GM23338 (cell line): ENCODE results near the gene NLRP6. TPM values are rescaled to one million over a fixed set of nuclear protein-coding genes. Genes with fewer than 3 reads are reported as not detected.

ENCODE experiments used
- ATAC-seq: fragments of 200-7000 bp; cut with Tn5 transposase; 3 replicates; pipeline ENCODE4 v1.9.1; 2020
- DNase-seq: peaks from one replicate; pipeline ENCODE4 v3.0.0-alpha.2; 2015; ENCODE audit warnings: low spot score
- H2AFZ ChIP-seq: fragments of 200-600 bp; sonication (generic); 2 replicates; pipeline ENCODE4 v1.8.0; 2016; ENCODE audit warnings: antibody characterized with exemption, mild to moderate bottlenecking, moderate library complexity
- H3F3A ChIP-seq: fragments of 200-600 bp; sonication (generic); replicated peaks from 2 replicates; pipeline ENCODE4 v1.8.0; 2017; ENCODE audit warnings: antibody characterized with exemption, mixed run types, low read depth
- H3K27ac ChIP-seq: fragments of 200-600 bp; sonication (generic); 2 replicates; pipeline ENCODE4 v1.6.1; 2016; ENCODE audit warnings: low read depth
- H3K27me3 ChIP-seq: fragments of 200-600 bp; sonication (generic); 2 replicates; pipeline ENCODE4 v1.8.0; 2016; ENCODE audit warnings: mild to moderate bottlenecking, mixed run types, moderate library complexity; ENCODE audit not compliant: insufficient read depth
- H3K36me3 ChIP-seq: fragments of 200-600 bp; sonication (generic); 2 replicates; pipeline ENCODE4 v1.8.0; 2016; ENCODE audit warnings: mild to moderate bottlenecking; ENCODE audit not compliant: insufficient read depth
- H3K4me1 ChIP-seq: fragments of 200-600 bp; sonication (generic); 2 replicates; pipeline ENCODE4 v1.8.0; 2016; ENCODE audit warnings: mild to moderate bottlenecking, moderate library complexity; ENCODE audit not compliant: insufficient read depth
- H3K4me2 ChIP-seq: fragments of 200-600 bp; sonication (generic); 2 replicates; pipeline ENCODE4 v1.7.1; 2017; ENCODE audit warnings: mixed run types
- H3K4me3 ChIP-seq: fragments of 200-600 bp; sonication (generic); 2 replicates; pipeline ENCODE4 v1.6.1; 2016; ENCODE audit warnings: mixed run types
- H3K79me2 ChIP-seq: fragments of 200-600 bp; sonication (generic); replicated peaks from 2 replicates; pipeline ENCODE4 v1.8.0; 2017; ENCODE audit warnings: mild to moderate bottlenecking; ENCODE audit not compliant: insufficient read depth
- H3K9me2 ChIP-seq: fragments of 200-600 bp; sonication (generic); 2 replicates; pipeline ENCODE4 v1.8.0; 2017; ENCODE audit not compliant: insufficient read depth
- H4K20me1 ChIP-seq: fragments of 200-600 bp; sonication (generic); replicated peaks from 2 replicates; pipeline ENCODE4 v1.8.0; 2017; ENCODE audit warnings: mild to moderate bottlenecking; ENCODE audit not compliant: insufficient read depth
- H3K27ac Mint-ChIP-seq: 2 replicates; pipeline ENCODE4 v1.8.0; 2020; ENCODE audit warnings: inconsistent platforms, mild to moderate bottlenecking, moderate library complexity, mixed read lengths
- H3K27me3 Mint-ChIP-seq: 3 replicates; pipeline ENCODE4 v1.8.0; 2022; ENCODE audit warnings: low read depth, mild to moderate bottlenecking, moderate library complexity, mixed read lengths, inconsistent platforms; ENCODE audit not compliant: insufficient read depth, poor library complexity
- H3K36me3 Mint-ChIP-seq: 3 replicates; pipeline ENCODE4 v1.8.0; 2021; ENCODE audit warnings: low read depth, mild to moderate bottlenecking, inconsistent platforms, moderate library complexity, mixed read lengths
- H3K4me1 Mint-ChIP-seq: 3 replicates; pipeline ENCODE4 v1.8.0; 2020; ENCODE audit warnings: mild to moderate bottlenecking, inconsistent platforms, mixed read lengths
- H3K4me3 Mint-ChIP-seq: 3 replicates; pipeline ENCODE4 v1.8.0; 2021; ENCODE audit warnings: moderate library complexity, mild to moderate bottlenecking, inconsistent platforms, mixed read lengths
- H3K9me3 Mint-ChIP-seq: 3 replicates; pipeline ENCODE4 v1.8.0; 2020; ENCODE audit warnings: moderate library complexity, mild to moderate bottlenecking, inconsistent platforms, mixed read lengths
- CREB1 ChIP-seq: fragments of 250-450 bp; sonication (Bioruptor Pico); IDR thresholded peaks from 2 replicates; pipeline ENCODE4 v1.5.0; 2020; ENCODE audit warnings: low read depth, mild to moderate bottlenecking, moderate library complexity
- CTCF ChIP-seq, 2 experiments: fragments of 200-600 bp in 1 of 2; sonication (generic) in 1 of 2; conservative IDR thresholded peaks; 2 replicates each; pipeline versions ENCODE4 v1.5.1 to v1.6.1; 2016 to 2017; ENCODE audit warnings: antibody characterized with exemption in 2 of 2, low read depth in 2 of 2, mild to moderate bottlenecking in 2 of 2, moderate library complexity in 1 of 2
- EZH2 ChIP-seq: fragments of 200-600 bp; sonication (generic); IDR thresholded peaks from one replicate; pipeline ENCODE4 v1.8.0; 2017; ENCODE audit warnings: antibody characterized with exemption, mild to moderate bottlenecking, low read depth; ENCODE audit not compliant: unreplicated experiment
- EZH2phosphoT487 ChIP-seq: fragments of 200-600 bp; sonication (generic); IDR thresholded peaks from one replicate; pipeline ENCODE4 v1.8.1; 2018; ENCODE audit warnings: antibody characterized with exemption; ENCODE audit not compliant: unreplicated experiment
- JUNB ChIP-seq: IDR thresholded peaks from one replicate; pipeline ENCODE4 v1.6.1; 2016; ENCODE audit warnings: antibody characterized with exemption; ENCODE audit not compliant: unreplicated experiment
- NANOG ChIP-seq: IDR thresholded peaks from 2 replicates; pipeline ENCODE4 v1.6.1; 2016; ENCODE audit warnings: antibody characterized with exemption, borderline replicate concordance
- POLR2AphosphoS5 ChIP-seq: IDR thresholded peaks from 2 replicates; pipeline ENCODE4 v1.6.1; 2016; ENCODE audit warnings: antibody characterized with exemption, low read depth
- REST ChIP-seq: IDR thresholded peaks from one replicate; pipeline ENCODE4 v1.6.1; 2018; ENCODE audit warnings: antibody characterized with exemption; ENCODE audit not compliant: unreplicated experiment
- STAT1 ChIP-seq: IDR thresholded peaks from one replicate; pipeline ENCODE4 v1.6.1; 2016; ENCODE audit warnings: antibody characterized with exemption; ENCODE audit not compliant: unreplicated experiment
- ZNF114 ChIP-seq: fragments of 250-450 bp; sonication (Bioruptor Pico); IDR thresholded peaks from 2 replicates; pipeline ENCODE4 v1.5.0; 2020; ENCODE audit warnings: mild to moderate bottlenecking, moderate library complexity
- ZNF331 ChIP-seq: fragments of 250-450 bp; sonication (Bioruptor Pico); IDR thresholded peaks from 2 replicates; pipeline ENCODE4 v1.5.0; 2020; ENCODE audit warnings: low read depth, mild to moderate bottlenecking, moderate library complexity
- ZNF462 ChIP-seq: fragments of 250-450 bp; sonication (Bioruptor Pico); IDR thresholded peaks from 2 replicates; pipeline ENCODE4 v1.5.0; 2020; ENCODE audit warnings: mild to moderate bottlenecking, moderate library complexity
- polyA plus RNA-seq: library from polyadenylated mRNA; unstranded; fragments of >200 nt; fragmentation: Nextera tagmentation; extraction: Ambion mirVana; gene quantifications from 2 replicates; pipeline ENCODE4 v1.2.1, GENCODE V29; 2016
- total RNA-seq: library from RNA; depleted of rRNA; stranded (reverse); fragments of >200 nt; shearing (Covaris generic); gene quantifications from 2 replicates; pipeline ENCODE4 v1.2.3, GENCODE V29; 2014
- TF ChIP-seq, protein P1 (sequence below): IDR thresholded peaks from 2 replicates; pipeline ENCODE4 v1.6.1; 2016; ENCODE audit warnings: antibody characterized with exemption

NLRP6 gene
- total and polyA plus RNA-seq, 2 experiments from 2014 or later, result 0.15 to 0.73 TPM

GRCh38 chr11:249062-249461 is 29.1 kb upstream of the NLRP6 start:
- ATAC-seq, result no peak
- H3F3A ChIP-seq, result peaks cover 19% of the 10 kb centered on the region
- H3K4me3 ChIP-seq, result no peak overlapping the region
- no peaks in the 10 kb centered on the region for H3K9me2 ChIP-seq
- peaks cover 84% of the 10 kb centered on the region for H3K36me3 Mint-ChIP-seq
- H3K4me2 ChIP-seq, result no peak overlapping the region
- H3K27ac Mint-ChIP-seq, result no peak overlapping the region
- H4K20me1 ChIP-seq, result no peaks in the 10 kb centered on the region; the same call in 1 of the 2 replicates
- H2AFZ ChIP-seq, result no peak overlapping the region
- TF ChIP-seq EZH2phosphoT487, result no peak
- no peak for TF ChIP-seq ZNF462
- TF ChIP-seq, protein P1, sequence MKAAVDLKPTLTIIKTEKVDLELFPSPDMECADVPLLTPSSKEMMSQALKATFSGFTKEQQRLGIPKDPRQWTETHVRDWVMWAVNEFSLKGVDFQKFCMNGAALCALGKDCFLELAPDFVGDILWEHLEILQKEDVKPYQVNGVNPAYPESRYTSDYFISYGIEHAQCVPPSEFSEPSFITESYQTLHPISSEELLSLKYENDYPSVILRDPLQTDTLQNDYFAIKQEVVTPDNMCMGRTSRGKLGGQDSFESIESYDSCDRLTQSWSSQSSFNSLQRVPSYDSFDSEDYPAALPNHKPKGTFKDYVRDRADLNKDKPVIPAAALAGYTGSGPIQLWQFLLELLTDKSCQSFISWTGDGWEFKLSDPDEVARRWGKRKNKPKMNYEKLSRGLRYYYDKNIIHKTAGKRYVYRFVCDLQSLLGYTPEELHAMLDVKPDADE, result no peak
- no peak for TF ChIP-seq ZNF331 (CRISPR knock-in tag)
- TF ChIP-seq REST, result no peak
- no peak for TF ChIP-seq EZH2
- no peak for TF ChIP-seq ZNF114 (CRISPR knock-in tag)
- TF ChIP-seq JUNB, result no peak
- TF ChIP-seq CTCF (conservative IDR thresholded peaks at IDR 0.05; ENCODE audit: low read depth in 2 of 2), result no peak
- TF ChIP-seq CREB1, result no peak
- TF ChIP-seq STAT1, result no peak
- TF ChIP-seq NANOG, result no peak
- TF ChIP-seq POLR2AphosphoS5, result no peak
- DNase-seq, result no peak
- no peaks in the 10 kb centered on the region for H3K79me2 ChIP-seq
- H3K36me3 ChIP-seq, result peaks cover 44% of the 10 kb centered on the region
- H3K27me3 ChIP-seq, result no peaks in the 10 kb centered on the region
- no peaks in the 10 kb centered on the region for H3K9me3 Mint-ChIP-seq
- H3K4me1 Mint-ChIP-seq, result no peaks in the 10 kb centered on the region; the same call in none of the 3 replicates
- H3K4me1 ChIP-seq, result no peaks in the 10 kb centered on the region
- no peak overlapping the region for H3K4me3 Mint-ChIP-seq
- H3K27ac ChIP-seq, result no peak overlapping the region
- H3K27me3 Mint-ChIP-seq, result peaks cover 1% of the 10 kb centered on the region
